IMR-90 (cell line): Measurements from ENCODE around the gene KRTAP10-10. TPM values are rescaled to one million over a fixed set of nuclear protein-coding genes. Genes with fewer than 3 reads are reported as not detected.

Experiments used
- ATAC-seq: fragments of 200-7000 bp; cut with Tn5 transposase; 2 replicates; pipeline ENCODE4 v1.9.1; 2020; ENCODE audit warnings: low read depth, mild to moderate bottlenecking, moderate library complexity
- BruUV-seq: library from RNA; stranded (reverse); fragments of 400-500 nt; replicated peaks from 2 replicates; lab custom pipeline; 2021; lab: Mats Ljungman, UMichigan
- CTCF ChIA-PET: fragments of 300-600 bp; formaldehyde crosslinking; extraction: SDS; loops from one replicate; lab custom pipeline; 2021; ENCODE audit warnings: antibody characterized with exemption; lab: Yijun Ruan, JAX
- POLR2A ChIA-PET: fragments of 300-600 bp; sonication (Branson Sonifier 250); formaldehyde crosslinking; loops from one replicate; lab custom pipeline; 2022; ENCODE audit warnings: antibody characterized with exemption; ENCODE audit not compliant: unreplicated experiment; lab: Charles Lee
- DNase-seq: peaks from one replicate; pipeline ENCODE4 v3.0.0; 2013
- H2AFZ ChIP-seq: replicated peaks from 2 replicates; pipeline ENCODE3; 2013; ENCODE audit warnings: low read length, mild to moderate bottlenecking; ENCODE audit not compliant: poor library complexity
- H2AK5ac ChIP-seq: 2 replicates; pipeline ENCODE4 v1.6.1; 2013; ENCODE audit warnings: low read depth, low read length, inconsistent platforms
- H2AK9ac ChIP-seq: replicated peaks from 2 replicates; pipeline ENCODE3; 2013; ENCODE audit warnings: mild to moderate bottlenecking, low read depth, low read length, moderate library complexity; ENCODE audit not compliant: poor library complexity
- H2BK120ac ChIP-seq: 2 replicates; pipeline ENCODE4 v1.6.1; 2013; ENCODE audit warnings: low read depth, low read length, inconsistent platforms
- H2BK15ac ChIP-seq: 3 replicates; pipeline ENCODE4 v1.6.1; 2013; ENCODE audit warnings: low read depth, low read length, inconsistent platforms
- H2BK20ac ChIP-seq: 2 replicates; pipeline ENCODE4 v1.6.1; 2013; ENCODE audit warnings: low read depth, mild to moderate bottlenecking, inconsistent platforms, low read length, moderate library complexity
- H2BK5ac ChIP-seq: 2 replicates; pipeline ENCODE4 v1.6.1; 2013; ENCODE audit warnings: mild to moderate bottlenecking, low read depth, low read length, inconsistent platforms; ENCODE audit not compliant: poor library complexity, severe bottlenecking
- H3K14ac ChIP-seq: replicated peaks from 2 replicates; pipeline ENCODE4 v1.6.1; 2013; ENCODE audit warnings: low read depth, low read length, inconsistent platforms
- H3K18ac ChIP-seq: 2 replicates; pipeline ENCODE4 v1.6.1; 2013; ENCODE audit warnings: low read depth, low read length, control low read depth
- H3K23ac ChIP-seq: 2 replicates; pipeline ENCODE4 v1.6.1; 2013; ENCODE audit warnings: low read depth, low read length, inconsistent platforms
- H3K27ac ChIP-seq: 2 replicates; pipeline ENCODE4 v1.5.1; 2013; ENCODE audit warnings: mild to moderate bottlenecking, control low read depth, low read length; ENCODE audit not compliant: insufficient read depth
- H3K27me3 ChIP-seq: 2 replicates; pipeline ENCODE4 v1.6.1; 2013; ENCODE audit warnings: low read length; ENCODE audit not compliant: control insufficient read depth, insufficient read depth
- H3K36me3 ChIP-seq: 2 replicates; pipeline ENCODE4 v1.6.1; 2013; ENCODE audit warnings: low read length, mixed read lengths; ENCODE audit not compliant: control insufficient read depth, insufficient read depth
- H3K4ac ChIP-seq: 2 replicates; pipeline ENCODE4 v1.6.1; 2013; ENCODE audit warnings: low read depth, low read length, inconsistent platforms
- H3K4me1 ChIP-seq: 2 replicates; pipeline ENCODE4 v1.6.1; 2013; ENCODE audit warnings: low read length, mixed read lengths; ENCODE audit not compliant: control insufficient read depth, insufficient read depth
- H3K4me2 ChIP-seq: 2 replicates; pipeline ENCODE4 v1.6.1; 2013; ENCODE audit warnings: low read depth, mild to moderate bottlenecking, control low read depth, low read length, moderate library complexity
- H3K4me3 ChIP-seq: 2 replicates; pipeline ENCODE4 v1.5.1; 2013; ENCODE audit warnings: low read depth, mild to moderate bottlenecking, control low read depth, low read length, moderate library complexity; ENCODE audit not compliant: insufficient read depth
- H3K56ac ChIP-seq: 2 replicates; pipeline ENCODE4 v1.6.1; 2013; ENCODE audit warnings: low read length, inconsistent platforms; ENCODE audit not compliant: insufficient read depth; ENCODE audit errors: extremely low read depth
- H3K79me1 ChIP-seq, 2 experiments: 2 replicates each; pipeline ENCODE4 v1.6.1; 2013; ENCODE audit warnings: low read length in 2 of 2, inconsistent platforms in 1 of 2, low read depth in 1 of 2
- H3K9ac ChIP-seq: 2 replicates; pipeline ENCODE4 v1.6.1; 2013; ENCODE audit warnings: low read depth, low read length, control low read depth
- H3K9me1 ChIP-seq: 2 replicates; pipeline ENCODE4 v1.6.1; 2013; ENCODE audit warnings: low read length, inconsistent platforms; ENCODE audit not compliant: insufficient read depth
- H3K9me3 ChIP-seq: 2 replicates; pipeline ENCODE4 v1.6.1; 2013; ENCODE audit warnings: low read length; ENCODE audit not compliant: control insufficient read depth, insufficient read depth
- H4K20me1 ChIP-seq: 2 replicates; pipeline ENCODE4 v1.6.1; 2013; ENCODE audit warnings: low read length, inconsistent platforms; ENCODE audit not compliant: insufficient read depth
- H4K5ac ChIP-seq: 2 replicates; pipeline ENCODE4 v1.6.1; 2013; ENCODE audit warnings: mild to moderate bottlenecking, low read depth, low read length, control low read depth
- H4K8ac ChIP-seq, 2 experiments: 2 replicates each; pipeline ENCODE4 v1.6.1; 2013; ENCODE audit warnings: low read depth in 2 of 2, low read length in 2 of 2, control low read depth in 1 of 2, inconsistent platforms in 1 of 2
- H4K91ac ChIP-seq: 2 replicates; pipeline ENCODE4 v1.6.1; 2013; ENCODE audit warnings: low read depth, low read length, inconsistent platforms; ENCODE audit not compliant: insufficient read depth
- BHLHE40 ChIP-seq: fragments of 150-350 bp; IDR thresholded peaks from 2 replicates; pipeline ENCODE4 v1.6.1; 2016; ENCODE audit warnings: mild to moderate bottlenecking, low read depth, low read length
- CEBPB ChIP-seq: IDR thresholded peaks from 2 replicates; pipeline ENCODE4 v1.6.1; 2012; ENCODE audit warnings: low read depth, low read length, improper control_type of control experiment
- CHD1 ChIP-seq: IDR thresholded peaks from 2 replicates; pipeline ENCODE4 v1.6.1; 2012; ENCODE audit warnings: low read depth, low read length, improper control_type of control experiment
- FOS ChIP-seq: fragments of 150-350 bp; IDR thresholded peaks from 2 replicates; pipeline ENCODE4 v1.6.1; 2016; ENCODE audit warnings: low read depth, low read length
- MAFK ChIP-seq: IDR thresholded peaks from 2 replicates; pipeline ENCODE4 v1.6.1; 2012; ENCODE audit warnings: low read depth, low read length, improper control_type of control experiment
- MAZ ChIP-seq: IDR thresholded peaks from 2 replicates; pipeline ENCODE4 v1.6.1; 2012; ENCODE audit warnings: low read depth, mild to moderate bottlenecking, low read length, improper control_type of control experiment, moderate library complexity, borderline replicate concordance
- MXI1 ChIP-seq: IDR thresholded peaks from 2 replicates; pipeline ENCODE4 v1.6.1; 2012; ENCODE audit warnings: low read depth, mild to moderate bottlenecking, low read length, moderate library complexity, borderline replicate concordance
- NFE2L2 ChIP-seq: fragments of 150-350 bp; IDR thresholded peaks from 2 replicates; pipeline ENCODE4 v1.6.1; 2016; ENCODE audit warnings: low read depth, mild to moderate bottlenecking, low read length
- POLR2A ChIP-seq: IDR thresholded peaks from 2 replicates; pipeline ENCODE4 v1.6.1; 2012; ENCODE audit warnings: mild to moderate bottlenecking, low read depth, low read length
- RAD21 ChIP-seq: IDR thresholded peaks from 2 replicates; pipeline ENCODE4 v1.6.1; 2012; ENCODE audit warnings: low read length, improper control_type of control experiment
- RCOR1 ChIP-seq: IDR thresholded peaks from 2 replicates; pipeline ENCODE4 v1.6.1; 2012; ENCODE audit warnings: mild to moderate bottlenecking, low read length, improper control_type of control experiment; ENCODE audit not compliant: insufficient replicate concordance
- RFX5 ChIP-seq: IDR thresholded peaks from 2 replicates; pipeline ENCODE4 v1.8.0; 2012; ENCODE audit warnings: low read depth, mild to moderate bottlenecking, low read length, moderate library complexity
- SMC3 ChIP-seq: fragments of 150-350 bp; IDR thresholded peaks from 2 replicates; pipeline ENCODE4 v1.6.1; 2016; ENCODE audit warnings: low read depth, mild to moderate bottlenecking, antibody characterized with exemption, low read length, moderate library complexity
- WGBS, 2 experiments: methylation state at CpG; one replicate each; pipeline versions ENCODE4 v1.1.5 to v1.1.7; 2013; ENCODE audit warnings: missing lambda C conversion rate in 2 of 2; ENCODE audit not compliant: insufficient read length in 1 of 2; ENCODE audit errors: extremely low coverage in 2 of 2; 5-methylcytosine and 5-hydroxymethylcytosine counted together
- dilution Hi-C: fragments of 300-500 bp; cut with HindIII; formaldehyde crosslinking; loops from one replicate; pipeline ENCODE4 v1.14.3; 2018; ENCODE audit warnings: low sequenced_read_pairs; ENCODE audit not compliant: unreplicated experiment
- in situ Hi-C: fragments of 300-500 bp; cut with MboI; formaldehyde crosslinking; loops from 3 replicates; pipeline ENCODE4 v1.14.3; 2019; ENCODE audit warnings: low sequenced_read_pairs, inconsistent platforms, mixed read lengths
- intact Hi-C: fragments of 100-400 bp; cut with micrococcal nuclease; formaldehyde crosslinking; loops from 2 replicates; pipeline ENCODE4 v1.10.0; 2022
- polyA plus RNA-seq, 3 experiments: library from polyadenylated mRNA; depleted of rRNA; stranded (reverse); fragments of >200 nt; gene quantifications; 2 replicates each; pipeline ENCODE4 v1.2.3, GENCODE V29; 2012; ENCODE audit warnings: low replicate concordance in 1 of 3
- total RNA-seq: library from RNA; depleted of rRNA; stranded (reverse); fragments of >200 nt; gene quantifications from 2 replicates; pipeline ENCODE4 v1.2.3, GENCODE V29; 2012
- TF ChIP-seq, protein P1 (sequence below): fragments of 150-350 bp; IDR thresholded peaks from 2 replicates; pipeline ENCODE4 v1.6.1; 2016; ENCODE audit warnings: low read depth, mild to moderate bottlenecking, low read length, moderate library complexity, borderline replicate concordance
- TF ChIP-seq, protein P2 (sequence below): fragments of 150-350 bp; IDR thresholded peaks from 2 replicates; pipeline ENCODE4 v1.6.1; 2017; ENCODE audit warnings: mild to moderate bottlenecking, antibody characterized with exemption, low read length, low read depth
- TF ChIP-seq, protein P3 (sequence below): conservative IDR thresholded peaks from 2 replicates; pipeline ENCODE4 v1.5.1; 2012; ENCODE audit warnings: mild to moderate bottlenecking, low read depth, low read length, improper control_type of control experiment

Gene KRTAP10-10
- total and polyA plus RNA-seq, 2 of the 4 experiments (the other 2 are of a cell fraction), result not detected

DNA sequence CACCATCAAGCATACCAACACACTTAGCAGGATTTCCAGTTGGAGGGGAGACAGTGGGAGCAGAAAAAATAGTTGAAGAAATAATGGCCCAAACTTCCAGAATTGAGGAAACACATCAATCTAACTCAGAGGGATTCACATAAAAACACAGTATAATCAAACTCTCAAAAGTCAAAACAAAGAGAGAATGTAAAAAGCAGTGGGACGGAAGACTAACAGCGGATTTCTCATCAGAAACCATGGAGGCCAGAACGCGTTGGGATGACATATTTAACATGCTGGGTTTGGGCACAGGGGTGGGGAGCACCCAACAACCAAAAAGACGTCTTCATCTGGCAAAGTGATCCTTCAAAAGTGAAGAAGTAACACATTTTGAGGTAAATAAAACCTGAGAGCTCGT is 17.3 kb upstream of the KRTAP10-10 start:
- Histone ChIP-seq H3K23ac (no peak overlapping the region), H3K27ac (no peak overlapping the region), H3K56ac (no peak overlapping the region), H3K9me1 (no peaks in the 10 kb centered on the region), H2BK20ac (no peak overlapping the region), H3K4me1 (no peaks in the 10 kb centered on the region), H3K9me3 (peaks cover 1% of the 10 kb centered on the region; the same call in 1 of the 2 replicates), H3K4me3 (no peak overlapping the region), H4K91ac (no peak overlapping the region), H3K18ac (no peak overlapping the region), H4K8ac (no peak overlapping the region), H3K9ac (no peak overlapping the region), H3K4me2 (no peak overlapping the region), H3K4ac (no peak overlapping the region), H4K20me1 (no peaks in the 10 kb centered on the region), H3K36me3 (no peaks in the 10 kb centered on the region), H2AFZ (no peak overlapping the region), H3K27me3 (peaks cover 3% of the 10 kb centered on the region; the same call in 1 of the 2 replicates), H2AK9ac (no peak overlapping the region), H2BK120ac (no peak overlapping the region), H4K5ac (no peak overlapping the region), H3K79me1 (no peaks in the 10 kb centered on the region), H2BK15ac (no peak overlapping the region), H3K14ac (no peak overlapping the region), H2AK5ac (no peak overlapping the region), H2BK5ac (no peak overlapping the region)
- in situ Hi-C loops, result no loop called here
- WGBS, 2 experiments, result 33% methylated on average over 1 of the region's 6 CpGs; no CpG with 5 or more reads in 1 of the 2 experiments
- DNase-seq, result no peak
- ChIA-PET POLR2A (no interaction called here), CTCF (no interaction called here)
- TF ChIP-seq, protein P1, sequence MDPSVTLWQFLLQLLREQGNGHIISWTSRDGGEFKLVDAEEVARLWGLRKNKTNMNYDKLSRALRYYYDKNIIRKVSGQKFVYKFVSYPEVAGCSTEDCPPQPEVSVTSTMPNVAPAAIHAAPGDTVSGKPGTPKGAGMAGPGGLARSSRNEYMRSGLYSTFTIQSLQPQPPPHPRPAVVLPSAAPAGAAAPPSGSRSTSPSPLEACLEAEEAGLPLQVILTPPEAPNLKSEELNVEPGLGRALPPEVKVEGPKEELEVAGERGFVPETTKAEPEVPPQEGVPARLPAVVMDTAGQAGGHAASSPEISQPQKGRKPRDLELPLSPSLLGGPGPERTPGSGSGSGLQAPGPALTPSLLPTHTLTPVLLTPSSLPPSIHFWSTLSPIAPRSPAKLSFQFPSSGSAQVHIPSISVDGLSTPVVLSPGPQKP, result no peak
- TF ChIP-seq POLR2A, result no peak
- no peak for TF ChIP-seq RAD21
- no peak for TF ChIP-seq FOS
- no peak for TF ChIP-seq MAZ
- TF ChIP-seq RCOR1, result no peak
- no peak for TF ChIP-seq RFX5
- TF ChIP-seq MAFK, result no peak
- TF ChIP-seq SMC3, result no peak
- no peak for TF ChIP-seq BHLHE40
- TF ChIP-seq CEBPB, result no peak
- no peak for TF ChIP-seq NFE2L2
- TF ChIP-seq, protein P2, sequence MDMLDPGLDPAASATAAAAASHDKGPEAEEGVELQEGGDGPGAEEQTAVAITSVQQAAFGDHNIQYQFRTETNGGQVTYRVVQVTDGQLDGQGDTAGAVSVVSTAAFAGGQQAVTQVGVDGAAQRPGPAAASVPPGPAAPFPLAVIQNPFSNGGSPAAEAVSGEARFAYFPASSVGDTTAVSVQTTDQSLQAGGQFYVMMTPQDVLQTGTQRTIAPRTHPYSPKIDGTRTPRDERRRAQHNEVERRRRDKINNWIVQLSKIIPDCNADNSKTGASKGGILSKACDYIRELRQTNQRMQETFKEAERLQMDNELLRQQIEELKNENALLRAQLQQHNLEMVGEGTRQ, result no peak
- TF ChIP-seq CHD1, result no peak
- TF ChIP-seq MXI1, result no peak
- TF ChIP-seq, protein P3, sequence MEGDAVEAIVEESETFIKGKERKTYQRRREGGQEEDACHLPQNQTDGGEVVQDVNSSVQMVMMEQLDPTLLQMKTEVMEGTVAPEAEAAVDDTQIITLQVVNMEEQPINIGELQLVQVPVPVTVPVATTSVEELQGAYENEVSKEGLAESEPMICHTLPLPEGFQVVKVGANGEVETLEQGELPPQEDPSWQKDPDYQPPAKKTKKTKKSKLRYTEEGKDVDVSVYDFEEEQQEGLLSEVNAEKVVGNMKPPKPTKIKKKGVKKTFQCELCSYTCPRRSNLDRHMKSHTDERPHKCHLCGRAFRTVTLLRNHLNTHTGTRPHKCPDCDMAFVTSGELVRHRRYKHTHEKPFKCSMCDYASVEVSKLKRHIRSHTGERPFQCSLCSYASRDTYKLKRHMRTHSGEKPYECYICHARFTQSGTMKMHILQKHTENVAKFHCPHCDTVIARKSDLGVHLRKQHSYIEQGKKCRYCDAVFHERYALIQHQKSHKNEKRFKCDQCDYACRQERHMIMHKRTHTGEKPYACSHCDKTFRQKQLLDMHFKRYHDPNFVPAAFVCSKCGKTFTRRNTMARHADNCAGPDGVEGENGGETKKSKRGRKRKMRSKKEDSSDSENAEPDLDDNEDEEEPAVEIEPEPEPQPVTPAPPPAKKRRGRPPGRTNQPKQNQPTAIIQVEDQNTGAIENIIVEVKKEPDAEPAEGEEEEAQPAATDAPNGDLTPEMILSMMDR, result no peak
- BruUV-seq, result no TSS peak
- ATAC-seq, result no peak
- intact Hi-C loops, result no loop called here
- dilution Hi-C loops, result no loop called here
